GM12874 (cell line): ENCODE data around the gene TNS1.

ENCODE experiments used
- TF ChIP-seq, protein P1 (sequence below): IDR thresholded peaks from 2 replicates; pipeline ENCODE4 v1.5.1; 2011; ENCODE audit warnings: low read depth, mild to moderate bottlenecking, control low read depth, low read length, moderate library complexity; ENCODE audit not compliant: insufficient read depth

TNS1 gene

DNA sequence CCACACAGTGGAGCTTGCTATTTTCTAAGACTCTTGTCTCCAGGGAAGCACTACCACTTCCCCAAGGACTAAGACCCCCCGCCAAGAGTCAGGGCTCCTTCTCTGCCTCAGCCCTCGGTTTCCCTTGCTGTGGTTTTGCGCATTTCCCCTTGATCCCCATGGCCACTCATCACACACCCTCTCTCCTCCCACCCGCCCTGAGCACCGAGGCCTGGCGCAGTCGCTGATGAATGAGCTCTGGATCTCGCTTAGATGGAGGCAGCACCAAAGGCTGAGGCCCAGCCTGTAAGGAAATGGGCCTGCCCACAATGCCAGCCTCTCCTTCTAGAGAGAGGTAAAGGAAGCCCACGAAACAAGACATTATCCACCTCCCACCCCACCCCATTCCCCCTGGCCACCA, 96.9 kb downstream of the TNS1 start:
- TF ChIP-seq, protein P1, sequence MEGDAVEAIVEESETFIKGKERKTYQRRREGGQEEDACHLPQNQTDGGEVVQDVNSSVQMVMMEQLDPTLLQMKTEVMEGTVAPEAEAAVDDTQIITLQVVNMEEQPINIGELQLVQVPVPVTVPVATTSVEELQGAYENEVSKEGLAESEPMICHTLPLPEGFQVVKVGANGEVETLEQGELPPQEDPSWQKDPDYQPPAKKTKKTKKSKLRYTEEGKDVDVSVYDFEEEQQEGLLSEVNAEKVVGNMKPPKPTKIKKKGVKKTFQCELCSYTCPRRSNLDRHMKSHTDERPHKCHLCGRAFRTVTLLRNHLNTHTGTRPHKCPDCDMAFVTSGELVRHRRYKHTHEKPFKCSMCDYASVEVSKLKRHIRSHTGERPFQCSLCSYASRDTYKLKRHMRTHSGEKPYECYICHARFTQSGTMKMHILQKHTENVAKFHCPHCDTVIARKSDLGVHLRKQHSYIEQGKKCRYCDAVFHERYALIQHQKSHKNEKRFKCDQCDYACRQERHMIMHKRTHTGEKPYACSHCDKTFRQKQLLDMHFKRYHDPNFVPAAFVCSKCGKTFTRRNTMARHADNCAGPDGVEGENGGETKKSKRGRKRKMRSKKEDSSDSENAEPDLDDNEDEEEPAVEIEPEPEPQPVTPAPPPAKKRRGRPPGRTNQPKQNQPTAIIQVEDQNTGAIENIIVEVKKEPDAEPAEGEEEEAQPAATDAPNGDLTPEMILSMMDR, result no peak

DNA sequence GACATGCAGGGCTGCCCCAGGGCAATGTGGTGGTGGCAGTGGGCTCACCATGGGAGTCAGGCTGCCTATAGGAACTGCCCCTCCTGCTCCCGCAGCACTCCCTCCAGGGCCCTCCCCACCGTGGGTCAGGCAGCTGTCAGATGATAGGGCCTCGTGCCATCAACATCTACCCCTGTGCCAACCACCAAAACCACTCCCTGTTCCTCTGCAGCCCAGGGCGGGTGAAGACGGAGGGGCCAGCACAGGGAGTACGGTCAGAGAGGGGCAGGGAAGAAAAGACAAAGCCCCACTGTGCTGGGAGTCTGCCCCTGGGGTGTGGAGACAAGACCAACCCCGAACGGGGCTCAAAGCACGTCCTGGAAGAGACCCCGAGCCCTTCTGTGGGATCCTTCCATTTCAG, 97.4 kb downstream of the TNS1 start:
- TF ChIP-seq, protein P1, result no peak

DNA sequence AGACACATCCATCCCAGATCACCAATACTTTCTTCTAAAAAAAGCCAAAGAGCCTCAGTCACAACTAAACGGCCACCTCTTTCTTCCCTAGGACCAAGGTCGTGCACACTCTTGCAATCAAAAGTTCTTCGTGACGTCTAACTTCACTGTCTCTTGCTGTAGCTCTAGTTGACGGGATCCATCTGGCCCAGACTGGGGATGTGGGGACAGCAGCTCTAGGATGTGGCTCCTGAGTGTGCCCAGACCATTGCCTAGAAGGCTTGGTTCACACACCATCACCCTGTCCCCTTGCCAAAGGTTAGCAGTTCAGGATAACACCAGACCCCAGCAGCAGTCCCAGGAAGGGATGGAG, 98.2 kb downstream of the TNS1 start:
- TF ChIP-seq, protein P1, result no peak

DNA sequence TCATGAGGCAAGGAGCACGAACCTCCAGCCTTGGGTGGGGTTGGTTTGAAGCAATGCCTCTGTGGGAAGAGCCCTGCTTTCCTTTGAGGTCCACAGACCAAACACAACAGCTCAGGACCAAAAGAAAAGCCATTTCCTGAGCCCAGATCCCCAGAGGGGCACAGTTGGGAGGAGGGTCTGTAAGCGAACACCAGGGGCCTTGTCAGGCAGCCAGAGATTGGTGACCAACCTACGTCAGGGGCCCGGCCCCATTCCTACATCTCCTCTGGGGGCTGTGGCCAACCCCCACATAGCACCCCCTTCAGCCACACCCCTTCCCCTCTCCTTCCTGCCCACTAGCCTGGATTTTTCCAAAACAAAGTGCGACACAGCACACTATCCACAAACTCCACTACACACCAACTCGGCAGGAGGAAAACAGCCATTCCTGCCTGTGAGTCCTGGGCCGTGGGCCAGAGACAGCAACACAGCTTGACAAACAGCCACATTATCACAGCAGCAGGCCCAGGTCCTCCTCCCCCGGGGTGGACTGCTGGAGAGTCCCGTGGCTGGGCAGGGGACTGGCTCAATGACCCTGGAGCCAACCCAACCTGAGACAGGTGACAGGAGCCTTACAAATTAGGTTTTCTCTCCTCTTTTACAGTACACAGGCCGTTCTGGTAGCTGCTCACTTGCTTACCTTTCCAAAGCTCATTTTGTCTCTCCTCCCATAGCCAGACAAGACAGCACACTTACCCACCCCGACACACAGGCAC, 98.8 kb downstream of the TNS1 start:
- TF ChIP-seq, protein P1, result no peak

DNA sequence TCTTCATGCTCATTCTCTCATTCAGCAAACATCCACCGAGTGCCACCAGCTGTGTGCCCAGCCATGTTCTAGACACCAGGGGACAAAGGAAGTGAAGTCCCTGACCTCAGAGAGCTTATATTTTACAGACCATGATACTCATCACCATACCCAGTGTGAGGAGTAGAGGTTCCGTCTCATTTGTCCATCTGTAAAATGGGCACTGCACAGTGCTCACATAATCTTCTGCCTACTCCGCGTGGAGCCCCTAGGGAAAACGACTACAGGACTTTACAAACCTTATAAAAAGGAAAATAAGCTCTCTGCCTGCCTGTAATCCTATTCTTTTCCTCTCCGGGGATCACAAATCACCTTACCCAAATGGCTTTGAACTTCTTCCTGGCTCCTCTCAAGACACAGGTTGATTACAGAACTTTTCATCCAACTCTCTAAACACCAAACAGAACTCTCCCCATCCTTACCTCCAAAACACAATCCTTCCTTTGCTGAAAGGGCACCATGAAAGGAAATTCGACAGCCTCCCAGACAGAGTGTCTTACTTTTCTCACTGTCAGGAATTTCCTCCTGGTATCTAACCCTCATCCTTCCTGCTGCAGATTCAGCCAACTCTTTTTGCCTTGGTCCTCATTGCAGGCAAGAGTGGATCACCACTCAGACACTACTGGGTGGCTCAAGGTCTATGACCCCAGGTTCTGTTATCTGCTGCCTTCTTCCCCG, 99.5 kb downstream of the TNS1 start:
- TF ChIP-seq, protein P1, result no peak

GRCh38 chr2:217902379-217903141, 100.2 kb downstream of the TNS1 start:
- TF ChIP-seq, protein P1, result no peak

DNA sequence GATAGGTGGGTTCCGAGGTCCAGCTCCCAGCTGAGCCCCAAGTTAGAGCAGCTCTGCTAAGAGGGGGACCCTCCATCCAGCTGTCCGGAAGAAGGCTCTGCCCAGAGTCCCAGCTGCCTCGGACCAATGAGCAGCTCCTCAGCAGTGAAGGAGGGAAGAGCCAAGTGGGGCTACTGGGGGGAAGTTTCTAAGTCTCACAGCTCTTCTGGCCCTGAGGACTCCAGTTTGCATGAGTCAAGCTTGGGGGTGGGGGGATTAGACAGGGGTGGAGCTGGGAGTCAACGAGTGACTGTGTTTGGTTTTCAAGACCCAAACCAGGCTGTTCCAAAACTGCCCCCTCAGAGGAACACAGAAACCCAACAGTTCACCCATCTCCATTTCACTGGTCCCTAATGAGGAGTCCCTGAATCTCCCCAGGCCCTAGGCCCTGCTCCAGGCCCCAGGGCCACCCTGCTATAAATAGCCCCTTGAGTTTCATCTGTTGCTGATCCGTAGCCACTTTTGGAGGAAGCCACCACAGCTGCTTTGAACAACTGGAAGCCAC, 100.9 kb downstream of the TNS1 start:
- TF ChIP-seq, protein P1, result no peak
